Thyroid gland (tissue), 4 donors: ENCODE measurements around the gene ZNF467.

Experiments used
- POLR2A ChIP-seq, 2 donors: fragments of 450-650 bp; IDR thresholded peaks; one replicate each; pipeline ENCODE4 v1.6.1; 2017; ENCODE audit warnings: antibody characterized with exemption in 2 of 2, mild to moderate bottlenecking in 2 of 2, moderate library complexity in 1 of 2
- TF ChIP-seq, protein P1 (sequence below), 6 experiments: fragments of 200-600 bp in 3 of 6; fragments of 450-650 bp in 3 of 6; sonication (generic) in 3 of 6; IDR thresholded peaks; one replicate each; pipeline ENCODE4 v1.5.1; 2016 to 2019; ENCODE audit warnings: antibody characterized with exemption in 6 of 6, mild to moderate bottlenecking in 2 of 6, inconsistent platforms in 1 of 6, moderate library complexity in 1 of 6

DNA sequence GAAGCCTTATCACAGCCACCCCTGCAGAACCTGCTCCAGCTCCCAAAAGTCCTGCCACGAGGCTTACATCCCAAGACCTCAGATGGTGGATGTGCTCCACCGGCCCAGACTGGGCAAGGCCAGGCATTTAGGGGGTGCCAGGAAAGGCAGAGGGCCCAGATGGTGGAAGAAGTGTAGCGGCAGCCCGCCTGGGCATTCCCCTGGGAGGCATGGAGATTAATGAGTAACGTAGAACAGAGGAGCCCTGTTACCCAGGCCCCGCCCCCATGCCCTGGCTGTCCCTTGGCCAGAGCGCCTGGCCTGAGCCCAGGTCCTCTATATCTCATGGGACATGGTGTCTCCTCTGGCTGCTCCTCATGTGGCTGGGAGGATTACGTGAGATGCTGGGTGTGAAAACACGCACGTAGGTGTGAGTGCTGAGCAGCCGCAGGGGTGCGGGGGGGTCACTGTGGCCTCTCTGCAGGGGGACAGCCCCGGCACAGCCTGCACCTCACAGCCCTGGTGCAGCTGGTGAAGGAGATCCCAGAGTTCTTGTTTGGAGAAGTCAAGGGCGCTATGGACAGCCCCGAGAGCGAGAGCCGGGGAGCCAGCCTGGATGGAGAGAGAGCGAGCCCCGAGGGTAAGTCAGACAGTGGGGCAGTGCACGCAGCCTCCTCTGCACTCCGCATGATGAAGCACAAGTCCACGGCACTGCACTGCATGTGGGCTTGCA, 52.9 kb downstream of the ZNF467 start:
- TF ChIP-seq, protein P1, sequence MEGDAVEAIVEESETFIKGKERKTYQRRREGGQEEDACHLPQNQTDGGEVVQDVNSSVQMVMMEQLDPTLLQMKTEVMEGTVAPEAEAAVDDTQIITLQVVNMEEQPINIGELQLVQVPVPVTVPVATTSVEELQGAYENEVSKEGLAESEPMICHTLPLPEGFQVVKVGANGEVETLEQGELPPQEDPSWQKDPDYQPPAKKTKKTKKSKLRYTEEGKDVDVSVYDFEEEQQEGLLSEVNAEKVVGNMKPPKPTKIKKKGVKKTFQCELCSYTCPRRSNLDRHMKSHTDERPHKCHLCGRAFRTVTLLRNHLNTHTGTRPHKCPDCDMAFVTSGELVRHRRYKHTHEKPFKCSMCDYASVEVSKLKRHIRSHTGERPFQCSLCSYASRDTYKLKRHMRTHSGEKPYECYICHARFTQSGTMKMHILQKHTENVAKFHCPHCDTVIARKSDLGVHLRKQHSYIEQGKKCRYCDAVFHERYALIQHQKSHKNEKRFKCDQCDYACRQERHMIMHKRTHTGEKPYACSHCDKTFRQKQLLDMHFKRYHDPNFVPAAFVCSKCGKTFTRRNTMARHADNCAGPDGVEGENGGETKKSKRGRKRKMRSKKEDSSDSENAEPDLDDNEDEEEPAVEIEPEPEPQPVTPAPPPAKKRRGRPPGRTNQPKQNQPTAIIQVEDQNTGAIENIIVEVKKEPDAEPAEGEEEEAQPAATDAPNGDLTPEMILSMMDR (IDR thresholded peaks at IDR 0.05), result no peak
- no peak for TF ChIP-seq POLR2A (IDR thresholded peaks at IDR 0.05)
